Prostate gland (tissue), 2 donors: Measurements from ENCODE around the gene DRICH1. TPM values are rescaled to one million over a fixed set of nuclear protein-coding genes. Genes with fewer than 3 reads are reported as not detected.
"Not testable (repeated sequence)": the region's sequence is repeated elsewhere in the genome, so short reads cannot be mapped to it uniquely, and the experiment has no call there.

ENCODE experiments used
- DNase-seq: peaks from one replicate; pipeline ENCODE4 v3.0.0-alpha.2; 2019; ENCODE audit warnings: low spot score
- H3K27ac ChIP-seq, 2 donors: fragments of 200-600 bp; sonication (generic); 2 replicates each; pipeline ENCODE4 v1.5.1; 2017 to 2019
- H3K27me3 ChIP-seq: fragments of 200-600 bp; sonication (generic); replicated peaks from 2 replicates; pipeline ENCODE4 v1.5.1; 2019; ENCODE audit not compliant: insufficient read depth
- H3K36me3 ChIP-seq, 2 donors: fragments of 200-600 bp; sonication (generic); 1 replicate in 1 of 2; 2 replicates in 1 of 2; pipeline versions ENCODE4 v1.5.1 to v1.8.1; 2017 to 2019
- H3K4me1 ChIP-seq: fragments of 200-600 bp; sonication (generic); replicated peaks from 2 replicates; pipeline ENCODE4 v1.5.1; 2019
- H3K4me3 ChIP-seq, 2 donors: fragments of 200-600 bp; sonication (generic); 2 replicates each; pipeline ENCODE4 v1.5.1; 2017 to 2019
- H3K9me3 ChIP-seq: fragments of 200-600 bp; sonication (generic); 2 replicates; pipeline ENCODE4 v1.5.1; 2017
- POLR2A ChIP-seq: fragments of 450-650 bp; IDR thresholded peaks from one replicate; pipeline ENCODE4 v1.6.1; 2016; ENCODE audit warnings: antibody characterized with exemption, mild to moderate bottlenecking
- POLR2AphosphoS5 ChIP-seq: sonication (generic); formaldehyde crosslinking; IDR thresholded peaks from one replicate; pipeline ENCODE4 v1.6.1; 2017; ENCODE audit warnings: antibody characterized with exemption
- WGBS: methylation state at CpG from one replicate; pipeline ENCODE4 v1.1.5; 2018; 5-methylcytosine and 5-hydroxymethylcytosine counted together
- intact Hi-C: fragments of 100-400 bp; cut with DNase I; formaldehyde crosslinking; loops from one replicate; pipeline ENCODE4 v1.14.2; 2022
- total RNA-seq, 2 donors: library from RNA; depleted of rRNA; stranded (reverse); fragments of >200 nt; gene quantifications; one replicate each; pipeline ENCODE4 v1.1.0, GENCODE V29; 2016
- TF ChIP-seq, protein P1 (sequence below), 4 experiments: fragments of 200-600 bp in 2 of 4; fragments of 450-650 bp in 2 of 4; sonication (generic) in 2 of 4; IDR thresholded peaks; 1 replicate in 3 of 4; 2 replicates in 1 of 4; pipeline ENCODE4 v1.5.1; 2016 to 2019; ENCODE audit warnings: antibody characterized with exemption in 4 of 4, mild to moderate bottlenecking in 2 of 4, moderate library complexity in 2 of 4

DRICH1 gene
- total RNA-seq, 2 donors from 2014 or later: 2.8 TPM; not detected in 1

DNA sequence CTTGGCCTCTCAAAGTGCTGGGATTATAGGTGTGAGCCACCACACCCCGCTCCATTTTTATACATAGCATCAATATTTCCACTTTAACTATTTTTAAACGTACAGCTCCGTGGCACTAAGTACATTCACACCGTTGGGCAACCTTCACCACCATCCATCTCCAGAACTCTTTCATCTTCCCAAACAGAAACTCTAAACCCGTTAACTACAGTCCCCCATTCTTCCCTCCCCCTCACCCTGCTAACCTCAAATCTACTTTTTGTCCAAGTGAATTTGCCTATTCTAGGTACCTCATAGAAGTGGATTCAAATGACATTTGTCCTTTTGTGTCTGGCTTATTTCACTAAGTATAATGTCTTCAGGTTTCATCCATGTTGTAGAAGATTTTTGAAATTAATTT, 55.4 kb downstream of the DRICH1 start:
- no peaks in the 10 kb centered on the region for H3K27me3 ChIP-seq
- no peak overlapping the region for H3K27ac ChIP-seq
- H3K4me1 ChIP-seq: no peaks in the 10 kb centered on the region
- TF ChIP-seq POLR2A: no peak
- TF ChIP-seq POLR2AphosphoS5: no peak
- intact Hi-C loops: no loop called here
- no peaks in the 10 kb centered on the region for H3K36me3 ChIP-seq
- no peak overlapping the region for H3K4me3 ChIP-seq
- 59% methylated on average over 5 of the region's 5 CpGs for WGBS
- DNase-seq: no peak
- no peaks in the 10 kb centered on the region for H3K9me3 ChIP-seq

DNA sequence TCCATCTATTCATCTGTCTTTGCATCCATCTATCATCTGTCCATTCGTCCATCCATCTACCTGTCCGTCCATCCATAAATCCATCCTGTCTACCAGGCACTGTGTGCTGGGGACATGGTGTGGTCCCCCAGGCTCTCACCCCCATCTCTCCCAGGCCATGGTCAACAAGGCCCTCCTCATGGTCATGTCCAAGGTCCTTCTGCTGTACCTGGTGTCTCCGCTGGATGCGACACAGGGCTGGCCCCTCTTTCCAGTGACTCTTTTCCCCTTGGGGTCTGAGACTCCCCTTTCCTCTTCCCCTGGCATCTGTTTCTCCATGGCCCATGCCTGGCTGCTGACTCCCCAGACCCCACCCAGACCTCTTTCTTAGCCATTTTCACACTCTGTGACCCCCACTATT, 56.5 kb downstream of the DRICH1 start:
- WGBS: 97% methylated on average over 4 of the region's 4 CpGs
- TF ChIP-seq POLR2AphosphoS5: no peak
- TF ChIP-seq POLR2A: no peak
- TF ChIP-seq, protein P1, sequence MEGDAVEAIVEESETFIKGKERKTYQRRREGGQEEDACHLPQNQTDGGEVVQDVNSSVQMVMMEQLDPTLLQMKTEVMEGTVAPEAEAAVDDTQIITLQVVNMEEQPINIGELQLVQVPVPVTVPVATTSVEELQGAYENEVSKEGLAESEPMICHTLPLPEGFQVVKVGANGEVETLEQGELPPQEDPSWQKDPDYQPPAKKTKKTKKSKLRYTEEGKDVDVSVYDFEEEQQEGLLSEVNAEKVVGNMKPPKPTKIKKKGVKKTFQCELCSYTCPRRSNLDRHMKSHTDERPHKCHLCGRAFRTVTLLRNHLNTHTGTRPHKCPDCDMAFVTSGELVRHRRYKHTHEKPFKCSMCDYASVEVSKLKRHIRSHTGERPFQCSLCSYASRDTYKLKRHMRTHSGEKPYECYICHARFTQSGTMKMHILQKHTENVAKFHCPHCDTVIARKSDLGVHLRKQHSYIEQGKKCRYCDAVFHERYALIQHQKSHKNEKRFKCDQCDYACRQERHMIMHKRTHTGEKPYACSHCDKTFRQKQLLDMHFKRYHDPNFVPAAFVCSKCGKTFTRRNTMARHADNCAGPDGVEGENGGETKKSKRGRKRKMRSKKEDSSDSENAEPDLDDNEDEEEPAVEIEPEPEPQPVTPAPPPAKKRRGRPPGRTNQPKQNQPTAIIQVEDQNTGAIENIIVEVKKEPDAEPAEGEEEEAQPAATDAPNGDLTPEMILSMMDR (IDR thresholded peaks at IDR 0.05): no peak
- no peak overlapping the region for H3K4me3 ChIP-seq
- DNase-seq: no peak
- H3K36me3 ChIP-seq: no peaks in the 10 kb centered on the region
- H3K4me1 ChIP-seq: no peaks in the 10 kb centered on the region
- H3K9me3 ChIP-seq: no peaks in the 10 kb centered on the region
- no peak overlapping the region for H3K27ac ChIP-seq
- intact Hi-C loops: no loop called here
- no peaks in the 10 kb centered on the region for H3K27me3 ChIP-seq

DNA sequence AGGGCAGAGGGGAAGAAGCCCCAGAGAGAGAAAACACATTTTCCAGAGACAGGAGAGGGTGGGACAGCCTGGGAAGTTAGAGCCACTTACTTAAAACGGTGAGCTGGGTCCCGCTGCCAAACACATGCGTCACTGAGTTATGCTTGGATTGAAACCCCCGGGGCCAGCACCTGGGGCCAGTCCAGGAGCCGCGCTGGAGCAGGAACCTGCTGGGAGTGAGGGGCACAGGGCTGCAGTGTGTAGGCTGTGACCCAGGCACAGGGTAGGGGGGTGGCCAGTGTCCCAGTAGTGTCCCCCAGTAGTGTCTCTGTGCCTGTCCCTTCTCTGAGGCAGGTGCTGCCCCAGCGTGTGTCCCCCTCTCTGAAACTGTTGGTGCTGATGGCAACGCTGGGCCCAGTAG, 57.2 kb downstream of the DRICH1 start:
- Histone ChIP-seq H3K27me3 (no peaks in the 10 kb centered on the region), H3K27ac (no peak overlapping the region), H3K4me1 (no peaks in the 10 kb centered on the region), H3K36me3 (no peaks in the 10 kb centered on the region), H3K4me3 (no peak overlapping the region), H3K9me3 (no peaks in the 10 kb centered on the region)
- TF ChIP-seq POLR2A: no peak
- TF ChIP-seq, protein P1 (IDR thresholded peaks at IDR 0.05): no peak
- no peak for TF ChIP-seq POLR2AphosphoS5
- intact Hi-C loops: no loop called here
- DNase-seq: no peak
- WGBS: 62% methylated on average over 8 of the region's 8 CpGs

DNA sequence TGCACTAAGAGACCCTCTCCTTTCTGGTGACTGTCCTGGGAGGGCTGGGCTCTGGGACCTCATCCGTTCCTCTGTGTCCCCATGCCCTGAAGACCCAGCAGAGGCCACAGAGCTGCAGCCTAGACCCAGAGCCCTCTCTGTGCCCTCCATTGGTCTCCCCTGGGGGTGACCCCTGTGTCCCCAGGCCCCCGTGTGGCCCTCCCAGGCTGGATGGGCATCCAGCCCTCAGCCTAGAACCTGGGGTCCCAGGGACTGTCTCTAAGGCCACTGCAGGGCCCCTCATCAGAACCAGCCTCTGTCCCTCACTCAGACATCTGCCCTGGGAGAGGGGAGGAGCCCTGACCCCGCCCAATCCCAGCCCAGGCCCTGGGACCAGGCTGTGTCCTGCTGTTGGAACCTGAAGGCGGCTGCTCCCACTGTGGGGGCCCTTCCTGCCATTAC, 57.7 kb downstream of the DRICH1 start:
- intact Hi-C loops: no loop called here
- H3K4me1 ChIP-seq: no peaks in the 10 kb centered on the region
- no peak overlapping the region for H3K27ac ChIP-seq
- no peak overlapping the region for H3K4me3 ChIP-seq
- no peak for DNase-seq
- no peaks in the 10 kb centered on the region for H3K27me3 ChIP-seq
- 77% methylated on average over 4 of the region's 4 CpGs for WGBS
- TF ChIP-seq POLR2AphosphoS5: no peak
- TF ChIP-seq, protein P1 (IDR thresholded peaks at IDR 0.05): no peak
- TF ChIP-seq POLR2A: no peak
- no peaks in the 10 kb centered on the region for H3K36me3 ChIP-seq
- H3K9me3 ChIP-seq: no peaks in the 10 kb centered on the region

- H3K27me3 ChIP-seq, DNase-seq, H3K4me3 ChIP-seq, H3K27ac ChIP-seq, H3K36me3 ChIP-seq, H3K9me3 ChIP-seq, H3K4me1 ChIP-seq, intact Hi-C loops: not testable (repeated sequence)
- WGBS: 86% methylated on average over 2 of the region's 8 CpGs
These were observed 58.4 kb downstream of the DRICH1 start for GRCh38 chr22:23573701-23574235.

GRCh38 chr22:23573106-23573505, 59.0 kb downstream of the DRICH1 start:
- H3K4me3 ChIP-seq, H3K27me3 ChIP-seq, H3K4me1 ChIP-seq, DNase-seq, H3K9me3 ChIP-seq, H3K36me3 ChIP-seq, H3K27ac ChIP-seq, intact Hi-C loops: not testable (repeated sequence)
- 89% methylated on average over 13 of the region's 13 CpGs for WGBS
